Liver (tissue), 9 donors: Measurements from ENCODE around the gene ABTB2. TPM values are rescaled to one million over a fixed set of nuclear protein-coding genes. Genes with fewer than 3 reads are reported as not detected.

Experiments used
- DNase-seq: peaks from one replicate; pipeline ENCODE4 v3.0.0-alpha.2; 2017; ENCODE audit warnings: low spot score
- H3K27ac ChIP-seq, 2 donors: one replicate each; pipeline ENCODE4 v1.7.0; 2013; ENCODE audit warnings: inconsistent platforms in 2 of 2, low read length in 2 of 2, control low read depth in 1 of 2, low read depth in 1 of 2, mild to moderate bottlenecking in 1 of 2
- H3K27me3 ChIP-seq, 4 donors: one replicate each; pipeline versions ENCODE4 v1.6.1 to v1.7.0; 2013; ENCODE audit warnings: low read length in 3 of 4, inconsistent platforms in 1 of 4, mild to moderate bottlenecking in 1 of 4, moderate library complexity in 1 of 4; ENCODE audit not compliant: control insufficient read depth in 4 of 4, insufficient read depth in 4 of 4
- H3K36me3 ChIP-seq, 4 donors: one replicate each; pipeline versions ENCODE4 v1.6.1 to v1.7.0; 2013; ENCODE audit warnings: low read length in 3 of 4, mild to moderate bottlenecking in 3 of 4, low read depth in 1 of 4, moderate library complexity in 1 of 4; ENCODE audit not compliant: control insufficient read depth in 4 of 4, insufficient read depth in 3 of 4
- H3K4me1 ChIP-seq, 4 donors: one replicate each; pipeline versions ENCODE4 v1.6.1 to v1.7.0; 2013; ENCODE audit warnings: low read length in 3 of 4, mild to moderate bottlenecking in 3 of 4, moderate library complexity in 1 of 4; ENCODE audit not compliant: control insufficient read depth in 4 of 4, insufficient read depth in 4 of 4
- H3K4me3 ChIP-seq, 3 donors: one replicate each; pipeline versions ENCODE4 v1.6.1 to v1.7.0; 2013; ENCODE audit warnings: low read length in 3 of 3, control low read depth in 1 of 3, low read depth in 1 of 3, mild to moderate bottlenecking in 1 of 3
- H3K9ac ChIP-seq, 2 donors: one replicate each; pipeline ENCODE4 v1.7.0; 2013; ENCODE audit warnings: low read length in 2 of 2, mild to moderate bottlenecking in 2 of 2, moderate library complexity in 2 of 2, control low read depth in 1 of 2, low read depth in 1 of 2
- H3K9me3 ChIP-seq, 4 donors: one replicate each; pipeline versions ENCODE4 v1.6.1 to v1.7.0; 2013; ENCODE audit warnings: low read length in 3 of 4; ENCODE audit not compliant: control insufficient read depth in 4 of 4
- ATF3 ChIP-seq: IDR thresholded peaks from 2 replicates; pipeline ENCODE4 v1.6.1; 2016; ENCODE audit warnings: antibody characterized with exemption
- CTCF ChIP-seq: fragments of 150-350 bp; IDR thresholded peaks from 2 replicates; pipeline ENCODE4 v1.5.1; 2017; ENCODE audit warnings: improper control_type of control experiment, low read depth, low read length; ENCODE audit not compliant: missing input control
- FOXA1 ChIP-seq: IDR thresholded peaks from 2 replicates; pipeline ENCODE4 v1.6.1; 2016; ENCODE audit warnings: antibody characterized with exemption
- FOXA2 ChIP-seq: IDR thresholded peaks from 2 replicates; pipeline ENCODE4 v1.6.1; 2016; ENCODE audit warnings: antibody characterized with exemption
- GABPA ChIP-seq, 2 donors: IDR thresholded peaks in 1 of 2; conservative IDR thresholded peaks in 1 of 2; 2 replicates each; pipeline ENCODE4 v1.6.1; 2016; ENCODE audit warnings: antibody characterized with exemption in 2 of 2, mild to moderate bottlenecking in 1 of 2, moderate library complexity in 1 of 2
- HNF4A ChIP-seq, 2 donors: conservative IDR thresholded peaks; 2 replicates each; pipeline ENCODE4 v1.6.1; 2016; ENCODE audit warnings: antibody characterized with exemption in 2 of 2, mild to moderate bottlenecking in 2 of 2
- HNF4G ChIP-seq: IDR thresholded peaks from 2 replicates; pipeline ENCODE4 v1.6.1; 2016; ENCODE audit warnings: antibody characterized with exemption
- JUND ChIP-seq, 2 donors: IDR thresholded peaks; 2 replicates each; pipeline ENCODE4 v1.6.1; 2016; ENCODE audit warnings: antibody characterized with exemption in 2 of 2
- MAX ChIP-seq: IDR thresholded peaks from 2 replicates; pipeline ENCODE4 v1.6.1; 2016; ENCODE audit warnings: antibody characterized with exemption
- NR2F2 ChIP-seq: IDR thresholded peaks from 2 replicates; pipeline ENCODE4 v1.6.1; 2016; ENCODE audit warnings: antibody characterized with exemption
- RAD21 ChIP-seq, 2 donors: IDR thresholded peaks; 2 replicates each; pipeline ENCODE4 v1.6.1; 2016; ENCODE audit warnings: antibody characterized with exemption in 2 of 2, mild to moderate bottlenecking in 2 of 2
- REST ChIP-seq: IDR thresholded peaks from 2 replicates; pipeline ENCODE4 v1.6.1; 2016; ENCODE audit warnings: antibody characterized with exemption, mild to moderate bottlenecking
- SP1 ChIP-seq: IDR thresholded peaks from 2 replicates; pipeline ENCODE4 v1.6.1; 2018; ENCODE audit warnings: antibody characterized with exemption, mild to moderate bottlenecking
- YY1 ChIP-seq: IDR thresholded peaks from 2 replicates; pipeline ENCODE4 v1.6.1; 2016; ENCODE audit warnings: antibody characterized with exemption, mild to moderate bottlenecking
- ZBTB33 ChIP-seq: IDR thresholded peaks from 2 replicates; pipeline ENCODE4 v1.6.1; 2016; ENCODE audit warnings: antibody characterized with exemption
- WGBS: extraction: QIAGEN DNeasy Blood & Tissue Kit; methylation state at CpG from one replicate; pipeline ENCODE4 v1.1.7; 2013; 5-methylcytosine and 5-hydroxymethylcytosine counted together
- polyA plus RNA-seq, 2 donors: library from polyadenylated mRNA; stranded (reverse) in 1 of 2; unstranded in 1 of 2; fragments of 200-250 nt in 1 of 2; fragments of >200 nt in 1 of 2; fragmentation: Nextera tagmentation in 1 of 2; extraction: Ambion mirVana in 1 of 2; gene quantifications; one replicate each; pipeline versions ENCODE4 v1.2.1 to v1.2.3, GENCODE V29; 2013 to 2015
- total RNA-seq, 2 donors: library from RNA; depleted of rRNA; stranded (reverse); fragments of >200 nt; gene quantifications; one replicate each; pipeline ENCODE4 v1.2.3, GENCODE V29; 2014
- donor health status: healthy.
- donor health status: healthy.
- donor health status: healthy.
- donor health status: healthy.
- donor health status: healthy.

ABTB2 gene
- total and polyA plus RNA-seq, 4 donors = 2.4 to 8.9 (median 6.1) TPM

GRCh38 chr11:34192481-34193401 is 165.1 kb downstream of the ABTB2 start:
- TF ChIP-seq ATF3 (no peak), YY1 (no peak), HNF4G (no peak), HNF4A (conservative IDR thresholded peaks at IDR 0.05) (no peak), MAX (no peak), ZBTB33 (no peak), CTCF (no peak), REST (no peak), RAD21 (IDR thresholded peaks at IDR 0.05) (no peak), FOXA1 (no peak), GABPA (IDR thresholded peaks at IDR 0.05 in 1 of 2, conservative IDR thresholded peaks at IDR 0.05 in 1 of 2) (no peak), FOXA2 (no peak), JUND (IDR thresholded peaks at IDR 0.05) (no peak), NR2F2 (no peak), SP1 (no peak)
- H3K9me3 ChIP-seq = no peaks in the 10 kb centered on the region
- H3K27ac ChIP-seq = no peak overlapping the region
- H3K4me1 ChIP-seq = peaks cover 0 to 3% (median 0%) of the 10 kb centered on the region in 4 donors
- DNase-seq = no peak
- 72% methylated on average over 14 of the region's 14 CpGs for WGBS
- no peaks in the 10 kb centered on the region for H3K27me3 ChIP-seq
- peaks cover 0 to 6% (median 5%) of the 10 kb centered on the region in 4 donors for H3K36me3 ChIP-seq
- no peak overlapping the region for H3K4me3 ChIP-seq
- H3K9ac ChIP-seq = no peak overlapping the region
